CD4-positive, alpha-beta T cell treated with Interleukin-21 for 1 hour (primary cell): ENCODE measurements around the gene GABRG3.

Experiments
- DNase-seq: peaks from one replicate; pipeline ENCODE4 v3.0.0-alpha.2; 2020

Gene GABRG3

DNA sequence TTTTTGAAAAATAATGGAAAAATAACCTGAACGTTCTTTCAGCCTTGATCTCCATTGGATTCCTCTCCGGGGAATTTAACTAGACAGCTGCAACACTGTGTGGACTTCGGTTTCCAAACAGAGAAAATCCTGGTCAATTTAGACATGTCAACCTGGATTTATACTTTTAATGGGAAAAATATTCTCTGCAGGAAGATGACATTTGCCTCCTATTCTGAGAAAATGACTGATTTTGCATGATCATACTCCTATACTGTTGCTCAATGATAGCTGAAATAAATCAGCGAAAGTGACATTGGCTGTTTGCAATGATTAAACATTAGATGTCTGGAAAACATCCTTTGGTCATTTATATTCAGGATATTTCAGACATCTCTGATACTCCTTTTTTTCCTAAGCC, 94.8 kb downstream of the GABRG3 start:
- no peak for DNase-seq

DNA sequence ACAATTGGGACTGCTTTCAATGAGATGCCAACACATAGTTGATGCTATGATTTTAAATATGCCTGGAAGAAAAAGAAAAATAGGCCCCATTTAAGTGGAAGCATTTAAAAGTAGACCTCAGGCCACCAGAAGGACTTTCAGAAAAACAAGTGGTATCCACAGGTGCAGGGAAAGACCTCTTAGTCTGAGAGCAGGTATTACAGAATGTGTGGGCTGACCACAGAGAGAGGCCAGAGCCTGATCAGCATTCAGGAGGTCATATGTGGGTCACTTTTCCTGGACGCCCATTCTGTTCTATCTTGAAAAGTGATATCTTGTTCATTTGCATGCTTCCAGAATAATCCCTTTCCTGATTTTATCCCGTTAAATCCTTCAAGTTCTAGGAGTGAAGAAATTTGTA, 95.5 kb downstream of the GABRG3 start:
- DNase-seq = no peak

DNA sequence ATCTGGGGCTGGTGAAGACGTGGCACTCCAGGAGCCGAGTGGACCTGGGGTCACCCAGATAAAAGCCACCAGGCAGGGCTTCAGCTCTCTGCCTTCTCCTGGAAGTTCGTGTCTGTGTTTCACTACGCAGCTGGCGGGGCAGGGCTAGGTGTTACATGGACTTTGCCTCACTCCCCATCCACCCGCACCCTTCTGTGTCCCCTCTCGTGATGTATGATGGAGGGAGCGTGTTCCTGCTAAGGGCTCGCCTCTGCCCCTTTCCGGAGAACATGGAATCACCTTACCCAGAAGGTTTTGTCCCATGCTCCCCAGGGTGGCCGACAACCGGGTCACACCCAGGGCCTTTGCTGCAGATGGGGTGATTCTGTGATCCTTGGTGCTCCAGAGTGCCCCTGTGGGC, 96.2 kb downstream of the GABRG3 start:
- DNase-seq = no peak

DNA sequence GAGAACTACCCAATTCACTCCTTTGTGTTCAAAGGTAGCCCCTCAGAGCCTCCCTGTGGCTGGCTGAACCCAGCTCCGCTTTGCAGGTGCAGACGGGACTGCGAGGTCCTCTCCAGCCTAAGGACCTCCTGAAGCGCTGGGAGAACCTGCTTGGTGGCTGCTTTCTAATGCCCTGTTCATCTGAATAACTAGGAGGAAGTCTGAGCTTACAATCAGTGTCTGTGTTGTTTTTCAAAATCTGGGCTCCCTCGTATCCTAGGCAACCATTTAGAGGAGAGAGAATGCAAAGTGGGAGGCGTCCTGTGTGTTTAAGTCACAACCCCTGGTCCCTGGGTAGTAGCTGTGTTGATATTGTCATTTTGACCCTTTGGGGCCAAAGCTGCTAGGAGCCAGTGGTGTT, 99.9 kb downstream of the GABRG3 start:
- no peak for DNase-seq

DNA sequence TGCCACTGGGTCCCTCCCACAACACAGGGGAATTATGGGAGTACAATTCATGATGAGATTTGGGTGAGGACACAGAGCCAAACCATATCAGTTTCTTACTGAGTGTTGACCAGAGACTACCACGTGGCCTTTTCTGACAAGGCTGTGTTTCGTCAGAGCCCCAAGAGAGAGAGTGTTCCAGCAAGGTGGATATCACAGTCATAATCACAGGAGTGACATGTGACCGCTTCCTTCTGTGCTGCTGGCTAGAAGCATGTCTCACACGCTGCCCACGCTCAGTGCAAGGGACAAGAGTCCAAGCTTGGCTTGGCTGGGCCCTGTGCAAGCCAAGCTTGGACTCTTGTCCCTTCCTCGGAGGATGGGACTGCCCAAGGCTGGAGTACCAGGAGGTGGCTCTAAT, 103.2 kb downstream of the GABRG3 start:
- DNase-seq = no peak

DNA sequence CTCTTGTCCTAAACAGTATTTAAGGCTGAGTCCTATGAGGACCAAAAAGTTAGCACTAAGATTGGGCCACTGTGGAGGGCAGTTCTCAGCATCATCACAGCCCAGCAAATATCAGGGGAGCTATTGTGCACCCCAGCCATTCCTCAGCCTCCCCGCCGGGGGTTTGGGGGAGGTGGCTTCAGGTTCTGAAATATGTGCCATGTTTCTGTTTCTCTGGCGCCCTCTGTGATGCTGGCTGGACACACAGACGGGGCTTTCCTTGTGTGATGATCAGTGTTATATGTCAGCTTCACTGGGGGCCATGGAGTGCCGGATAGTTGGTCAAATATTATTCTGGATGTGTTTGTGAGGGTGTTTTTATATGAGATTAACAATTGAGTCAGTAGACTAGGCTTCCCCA, 106.8 kb downstream of the GABRG3 start:
- no peak for DNase-seq

DNA sequence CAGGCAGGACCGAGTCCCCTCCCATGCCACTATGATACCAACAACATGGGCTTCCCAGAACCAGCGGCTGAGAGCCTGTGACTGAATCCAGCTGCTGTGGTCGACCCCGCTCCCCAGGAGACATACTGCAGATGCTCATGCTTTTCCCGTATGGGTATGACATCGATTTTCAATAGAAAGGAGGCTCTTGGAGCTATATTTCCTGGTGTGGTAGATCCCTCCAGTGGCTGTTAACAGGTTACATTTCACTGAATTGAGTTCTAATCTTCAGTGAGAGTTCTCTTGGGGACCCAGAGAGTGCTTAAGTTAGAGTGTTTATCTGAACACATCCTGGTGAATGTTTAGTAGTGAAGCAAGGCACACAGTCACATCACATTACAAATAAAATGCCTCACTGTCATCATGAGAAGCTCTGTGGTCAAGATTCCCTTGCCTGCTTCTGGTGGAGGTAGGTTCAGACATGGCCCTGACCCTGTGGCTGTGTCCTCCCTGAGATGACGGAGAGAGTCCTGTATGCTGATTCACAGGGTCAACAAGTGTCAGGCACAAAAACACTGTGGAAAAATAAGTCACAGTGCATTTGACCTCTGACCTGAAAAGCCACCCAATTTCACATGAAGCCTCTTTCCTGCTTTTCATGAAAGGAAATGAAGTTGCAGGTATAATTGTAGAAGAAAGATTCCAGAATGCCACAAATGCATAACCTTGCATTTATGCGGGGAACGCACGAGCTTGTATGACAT, 110.9 kb downstream of the GABRG3 start:
- DNase-seq = no peak

DNA sequence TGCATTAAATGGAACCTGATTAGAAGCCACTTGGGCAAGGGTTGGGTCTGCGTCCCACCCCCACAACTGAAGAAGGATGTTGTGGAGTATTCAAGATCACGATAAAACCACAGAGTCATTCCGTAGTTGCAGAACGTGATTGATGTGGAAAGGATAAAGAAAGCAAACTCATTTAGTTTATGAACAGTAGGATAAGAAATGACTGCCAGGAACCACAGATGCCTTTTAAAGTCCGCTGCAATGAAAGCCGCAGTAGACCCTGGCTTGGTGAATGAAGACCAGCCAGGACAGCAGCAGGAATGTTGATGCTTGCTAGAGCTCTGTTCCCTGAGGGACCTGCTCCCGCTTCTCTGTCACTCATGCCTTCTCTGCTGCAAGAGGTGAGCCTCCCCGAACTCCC, 111.5 kb downstream of the GABRG3 start:
- no peak for DNase-seq

DNA sequence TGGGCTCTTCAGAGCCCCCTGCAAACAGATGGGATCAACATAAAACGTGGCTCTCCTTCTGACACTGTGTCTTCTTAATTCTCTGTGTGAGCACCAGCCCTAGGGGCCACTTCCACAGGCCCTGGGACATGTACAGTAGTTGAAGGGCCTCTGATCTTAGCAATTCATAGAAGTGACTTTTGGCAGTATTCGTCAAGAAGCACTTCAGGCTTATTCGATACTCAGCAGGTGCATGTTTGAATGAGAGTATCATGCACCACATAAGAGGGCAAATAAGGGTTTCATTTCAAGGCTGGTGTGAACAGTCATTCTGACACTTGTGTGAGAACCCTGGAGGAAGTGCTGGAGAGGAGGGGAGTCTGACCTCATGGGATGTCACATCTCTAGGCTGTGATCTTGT, 113.9 kb downstream of the GABRG3 start:
- DNase-seq = no peak

DNA sequence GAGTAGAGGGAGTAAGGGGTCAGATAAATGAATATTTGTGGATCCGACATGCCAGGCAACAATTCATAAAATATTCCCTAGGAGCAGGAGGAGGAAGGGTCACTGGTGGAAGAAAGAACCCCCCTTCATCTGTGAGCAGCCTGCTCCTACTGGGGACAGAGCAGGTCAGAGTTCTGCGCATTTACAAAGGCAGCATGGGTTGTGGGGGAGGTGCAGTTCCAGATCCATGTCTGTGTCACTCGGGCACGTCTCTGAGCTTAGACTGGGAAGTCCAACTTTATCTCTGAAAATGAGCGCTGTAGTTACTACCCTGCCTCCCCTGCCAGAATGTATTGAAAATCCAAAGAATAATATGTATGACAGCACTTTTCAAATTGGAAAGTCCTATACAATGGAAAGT, 115.2 kb downstream of the GABRG3 start:
- DNase-seq = no peak

DNA sequence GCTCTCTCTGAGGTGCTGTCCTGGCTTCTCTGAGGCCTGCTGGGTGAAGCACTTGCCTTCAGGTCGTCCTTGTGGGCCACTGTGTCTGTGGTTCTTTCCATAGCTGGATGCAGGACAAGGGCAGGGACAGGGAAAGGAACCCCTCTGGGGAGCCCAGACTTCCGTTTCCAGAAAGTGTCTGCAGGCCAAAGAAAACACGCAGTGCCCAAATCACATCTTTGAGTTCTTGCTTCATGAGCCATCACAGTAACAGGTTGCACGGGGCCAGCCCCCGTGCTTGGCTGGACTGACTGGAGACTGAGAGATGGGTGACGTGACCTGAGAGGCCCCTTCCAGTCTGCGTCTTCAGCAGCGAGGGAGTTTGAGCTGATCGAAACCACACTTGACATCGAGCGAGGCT, 115.8 kb downstream of the GABRG3 start:
- DNase-seq = no peak

DNA sequence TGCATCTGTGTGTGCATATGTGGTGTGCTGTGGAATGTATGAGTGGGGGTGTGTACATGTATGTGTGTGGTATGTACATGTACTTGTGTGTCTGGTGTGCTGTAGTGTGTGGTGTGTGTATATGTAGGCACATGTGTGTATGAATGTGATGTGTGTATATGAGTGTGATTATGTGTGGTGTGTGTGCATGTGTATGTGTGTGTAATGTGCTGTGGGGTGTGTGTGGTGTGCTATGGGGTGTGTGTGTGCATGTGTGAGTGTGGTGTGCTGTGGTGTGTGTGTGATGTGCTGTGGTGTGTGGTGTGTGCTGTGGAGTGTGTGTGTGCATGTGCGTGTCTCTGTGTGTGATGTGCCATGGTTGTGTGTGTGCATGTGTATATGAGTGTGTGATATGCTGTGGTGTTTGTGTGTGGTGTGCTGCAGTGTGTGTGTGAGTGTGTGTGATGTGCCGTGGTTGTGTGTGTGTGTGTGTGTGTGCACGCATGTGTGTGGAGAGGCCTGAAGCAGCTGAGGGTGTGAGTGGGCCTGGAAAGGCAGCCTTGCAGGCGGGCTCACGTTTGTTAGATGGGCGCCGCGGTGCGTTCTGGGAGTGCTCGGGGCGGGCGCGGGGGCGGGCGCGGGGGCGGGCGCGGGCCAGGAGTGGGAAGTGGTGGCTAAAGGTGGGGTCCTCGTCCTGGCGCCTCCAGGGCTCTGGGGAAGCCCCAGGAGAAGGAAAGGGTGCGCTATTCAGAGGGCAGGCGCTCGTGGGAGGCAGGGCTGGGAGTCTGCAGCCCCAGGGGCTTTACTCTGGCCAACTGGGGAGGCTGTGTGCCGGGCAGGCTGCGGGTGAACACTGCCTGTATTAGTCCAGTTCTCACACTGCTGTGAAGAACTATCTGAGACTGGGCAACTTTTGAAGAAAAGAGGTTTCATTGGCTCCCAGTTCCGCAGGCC, 116.9 kb downstream of the GABRG3 start:
- DNase-seq = no peak

DNA sequence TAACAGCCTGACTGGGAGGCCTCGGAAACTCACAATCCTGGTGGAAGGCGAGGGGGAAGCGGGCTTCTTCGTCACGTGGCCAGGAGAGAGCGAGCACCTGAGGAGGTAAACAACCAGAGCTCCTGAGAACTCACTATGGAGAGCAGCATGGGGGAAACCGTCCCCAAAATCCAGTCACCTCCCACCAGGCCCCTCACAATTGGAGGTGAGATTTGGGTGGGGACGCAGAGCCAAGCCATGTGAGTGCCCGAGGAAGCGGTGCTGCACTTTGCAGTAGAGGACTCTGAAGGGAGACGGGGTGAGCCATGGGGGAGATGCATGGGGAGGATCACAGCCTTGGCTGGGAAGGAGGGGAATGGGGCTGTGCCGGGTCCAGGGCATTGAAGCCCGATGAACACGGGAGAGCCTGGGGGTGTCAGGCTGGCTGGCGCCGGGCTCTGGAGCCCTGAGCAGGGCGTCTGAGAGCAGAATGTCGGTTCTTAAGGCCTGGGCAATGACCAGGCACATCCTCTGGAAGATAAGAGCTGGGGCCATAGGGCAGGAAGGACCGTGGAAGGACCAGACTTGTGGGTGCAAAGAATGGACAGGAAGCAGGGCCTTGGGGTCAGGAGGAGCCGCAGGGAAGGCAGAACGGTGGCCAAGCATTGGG, 117.7 kb downstream of the GABRG3 start:
- no peak for DNase-seq

DNA sequence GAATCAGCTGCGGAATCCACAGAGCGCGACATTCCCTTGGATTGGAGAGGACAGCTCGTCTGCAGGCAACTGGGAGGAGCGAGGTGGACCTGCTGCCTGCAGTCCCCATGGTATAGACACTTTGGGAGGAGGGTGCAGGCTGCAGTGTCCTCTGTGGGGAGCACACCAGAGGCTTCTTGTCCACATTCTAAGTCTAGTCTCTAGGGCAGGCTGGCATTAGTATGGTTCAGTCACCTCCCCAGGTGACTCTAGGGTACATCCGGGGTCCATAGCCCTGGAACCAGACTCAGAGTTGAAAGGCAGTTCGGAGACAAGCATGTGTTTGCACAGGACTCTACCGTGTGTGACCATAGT, 118.2 kb downstream of the GABRG3 start:
- DNase-seq = no peak

DNA sequence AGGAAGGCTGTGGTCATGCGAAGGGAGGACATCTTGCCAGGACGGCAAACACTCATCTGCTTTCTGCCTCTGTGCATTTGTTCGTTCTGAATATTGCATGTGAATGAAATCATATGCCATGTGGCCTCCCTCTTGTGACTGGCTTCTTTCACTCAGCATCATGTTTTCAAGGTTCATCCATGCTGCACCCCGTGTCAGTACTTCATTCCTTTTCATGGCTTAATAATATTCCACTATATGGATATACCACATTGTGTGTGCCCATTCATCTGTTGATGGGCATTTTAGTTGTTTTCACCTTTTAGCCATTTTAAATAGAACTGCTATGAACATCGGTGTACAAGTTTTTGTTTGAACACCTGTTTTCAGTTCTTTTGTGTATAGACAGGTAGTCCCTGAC, 118.7 kb downstream of the GABRG3 start:
- DNase-seq = no peak

DNA sequence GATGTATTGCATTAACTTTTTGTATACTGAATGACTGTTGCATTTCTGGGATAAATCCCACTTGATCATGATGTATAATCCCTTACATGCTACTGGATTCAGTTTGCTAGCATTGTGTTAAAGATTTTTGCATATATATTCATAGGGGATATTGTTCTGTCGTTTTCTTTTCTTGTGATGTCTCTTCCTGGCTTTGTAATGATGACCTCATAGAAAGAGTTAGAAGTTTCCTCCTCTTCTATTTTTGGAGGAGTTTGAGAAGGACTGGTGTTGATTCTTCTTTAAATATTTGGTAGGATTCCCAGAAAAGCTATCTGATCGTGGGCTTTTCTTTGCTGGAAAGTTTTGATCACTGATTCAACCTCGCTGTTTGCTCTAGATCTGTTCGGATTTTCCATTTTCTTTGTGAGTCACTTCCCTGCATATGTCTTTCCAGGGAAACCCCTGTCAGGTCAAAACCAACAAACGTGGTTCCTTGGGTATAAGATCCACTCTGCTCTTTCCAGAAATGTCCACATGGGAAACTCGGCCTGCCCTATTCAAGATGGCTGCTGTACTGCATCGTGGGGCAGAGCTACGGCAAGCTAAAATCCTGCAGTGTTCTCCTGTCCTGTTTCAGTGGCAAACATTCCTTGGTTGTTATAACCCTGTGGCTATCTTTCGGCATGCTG, 120.4 kb downstream of the GABRG3 start:
- DNase-seq = no peak

DNA sequence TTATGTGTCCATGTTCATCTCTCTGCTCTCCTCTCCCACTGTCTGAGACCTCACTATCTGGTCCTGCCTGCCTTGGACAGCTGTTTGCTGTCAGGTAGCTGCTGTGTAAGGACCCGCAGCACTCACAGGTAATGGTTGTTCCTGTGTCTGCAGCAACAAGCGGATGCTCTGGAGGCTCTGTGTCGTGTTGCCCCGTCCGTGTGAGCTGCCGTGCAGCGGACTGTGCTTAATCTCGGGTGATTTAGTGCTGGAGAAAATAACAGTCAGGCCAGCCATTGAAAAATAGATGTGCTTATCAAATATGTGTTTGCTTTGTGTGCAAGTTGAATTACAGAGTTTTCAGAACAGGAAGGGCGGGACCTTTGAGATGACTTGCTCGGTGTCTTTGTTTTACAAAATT, 121.4 kb downstream of the GABRG3 start:
- no peak for DNase-seq

DNA sequence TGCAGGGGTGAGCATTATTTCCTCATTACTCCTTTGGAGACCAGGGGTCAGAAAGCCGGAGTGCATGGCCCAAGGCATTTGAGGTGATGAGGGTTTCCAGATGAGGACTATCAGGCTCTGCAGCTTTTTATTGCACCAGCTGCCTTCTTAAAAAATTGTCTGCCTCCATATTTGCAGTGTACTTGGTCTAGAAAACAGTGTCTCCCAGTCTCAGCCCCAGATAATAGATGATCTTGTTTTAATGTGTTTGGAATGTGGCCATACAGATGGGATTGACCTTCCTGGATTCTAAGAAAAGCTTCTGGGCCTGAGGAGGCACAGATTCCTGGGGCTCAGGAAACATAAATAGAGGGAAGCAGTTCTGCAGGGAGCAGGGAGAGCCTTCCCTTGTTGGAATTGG, 123.3 kb downstream of the GABRG3 start:
- DNase-seq = no peak

DNA sequence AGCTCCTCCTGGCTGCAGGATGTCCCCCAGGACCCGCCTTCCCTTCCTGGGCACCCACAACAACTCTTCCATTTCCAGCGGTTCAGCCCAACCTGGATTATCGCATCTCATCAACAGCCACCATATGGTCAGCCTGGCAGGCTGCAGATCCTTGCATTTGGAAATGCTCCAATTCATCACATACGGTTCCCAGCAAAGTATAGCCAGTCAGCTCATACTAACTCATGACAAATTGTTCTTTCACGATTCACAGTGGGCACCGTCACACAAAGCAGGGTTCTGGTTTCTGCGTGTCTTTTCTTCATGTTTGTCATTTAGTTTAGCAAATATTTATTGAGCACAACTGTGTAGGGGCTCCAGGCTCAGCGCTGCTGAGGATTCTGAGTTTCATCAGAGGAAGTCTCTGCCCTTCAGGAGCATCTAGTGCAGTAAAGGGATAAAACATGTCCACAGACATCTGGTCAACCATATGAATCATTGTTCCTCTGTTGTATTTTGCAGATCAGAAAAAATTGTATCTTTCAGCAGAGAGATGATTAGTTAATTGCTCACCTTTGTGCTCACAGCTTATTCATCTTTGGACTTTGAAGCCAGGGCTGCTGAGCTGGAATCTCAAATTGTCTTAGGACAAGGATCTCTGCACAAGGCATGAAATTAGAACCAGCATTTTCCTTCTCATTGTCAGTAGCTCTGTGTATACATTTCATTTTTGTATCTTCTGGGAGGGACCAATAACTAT, 125.1 kb downstream of the GABRG3 start:
- no peak for DNase-seq

DNA sequence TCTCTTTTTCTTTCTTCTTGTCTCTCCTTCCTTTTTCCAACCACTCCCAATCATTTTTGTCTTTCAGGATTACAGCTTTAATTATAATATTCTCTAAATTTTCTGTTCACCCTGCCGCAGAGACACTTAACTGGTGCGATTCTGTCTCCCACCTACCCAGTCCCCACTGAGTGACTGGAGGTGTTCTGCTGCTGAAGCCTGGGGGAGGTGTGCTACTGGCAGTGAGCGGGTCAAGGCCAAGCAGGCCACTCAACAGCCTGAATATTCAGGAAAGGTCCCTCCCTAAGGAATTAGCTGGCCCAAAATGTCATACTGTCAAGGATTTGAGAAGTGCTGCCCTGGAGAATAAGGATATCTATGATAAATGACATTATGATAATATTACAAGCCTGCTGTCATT, 126.5 kb downstream of the GABRG3 start:
- DNase-seq = no peak

DNA sequence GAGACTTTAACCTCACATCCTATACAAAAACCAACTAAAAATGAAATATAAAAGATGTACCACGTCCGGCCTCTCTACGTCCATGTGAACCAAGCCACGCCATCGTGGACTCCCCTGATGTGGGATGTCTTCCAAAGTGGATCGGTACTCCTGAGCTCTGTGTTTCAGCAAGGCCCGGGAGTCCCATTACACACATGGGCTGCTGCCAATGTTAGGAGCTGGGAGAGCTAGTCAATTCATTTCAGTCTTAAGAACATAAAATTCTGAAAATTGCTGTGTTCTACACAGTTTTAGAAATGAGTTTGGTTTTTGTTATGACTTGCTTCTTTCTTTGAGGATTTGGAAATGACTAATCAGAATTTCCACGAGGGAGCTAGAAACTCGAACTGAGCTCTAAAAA, 131.0 kb downstream of the GABRG3 start:
- no peak for DNase-seq

DNA sequence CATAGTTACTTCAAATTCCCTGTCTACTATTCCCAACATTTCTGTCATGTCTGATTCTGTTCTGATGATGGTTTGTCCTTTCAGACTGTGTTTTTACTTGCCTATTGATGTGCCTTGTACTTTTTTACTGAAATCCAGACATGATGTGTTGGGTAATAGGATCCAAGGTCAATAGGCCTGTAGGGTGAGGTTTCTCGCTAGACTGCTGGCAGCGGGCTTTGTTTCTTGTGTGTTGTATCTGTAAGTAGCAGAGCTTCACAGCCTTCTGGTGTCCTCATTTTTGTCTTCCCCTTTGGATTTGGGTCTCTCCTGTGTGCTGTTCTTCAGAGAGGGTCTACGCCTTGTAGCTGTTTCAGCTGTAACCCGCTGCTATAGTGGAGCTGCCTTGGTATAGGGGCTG, 140.3 kb downstream of the GABRG3 start:
- DNase-seq = no peak

DNA sequence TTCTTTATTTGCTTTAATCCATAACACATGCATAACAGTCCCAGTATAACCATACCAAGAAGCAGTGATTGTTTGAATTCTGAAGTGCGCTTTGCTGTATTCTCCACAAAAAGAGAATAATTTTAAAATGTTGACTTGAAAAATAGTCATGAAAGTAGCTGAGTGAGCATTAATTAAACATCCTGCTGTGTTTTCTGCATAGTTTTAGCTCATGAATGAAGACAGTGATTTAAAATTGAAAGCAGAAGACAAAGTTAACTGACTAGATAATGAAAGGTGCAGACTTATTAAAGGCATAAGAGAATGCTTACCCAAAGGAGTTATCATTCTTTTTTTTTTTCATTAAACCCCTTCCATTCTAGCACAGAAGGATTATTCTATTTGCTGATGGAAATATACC, 143.5 kb downstream of the GABRG3 start:
- DNase-seq = no peak
